Measurements from ENCODE around the gene BHMT2.

DNA sequence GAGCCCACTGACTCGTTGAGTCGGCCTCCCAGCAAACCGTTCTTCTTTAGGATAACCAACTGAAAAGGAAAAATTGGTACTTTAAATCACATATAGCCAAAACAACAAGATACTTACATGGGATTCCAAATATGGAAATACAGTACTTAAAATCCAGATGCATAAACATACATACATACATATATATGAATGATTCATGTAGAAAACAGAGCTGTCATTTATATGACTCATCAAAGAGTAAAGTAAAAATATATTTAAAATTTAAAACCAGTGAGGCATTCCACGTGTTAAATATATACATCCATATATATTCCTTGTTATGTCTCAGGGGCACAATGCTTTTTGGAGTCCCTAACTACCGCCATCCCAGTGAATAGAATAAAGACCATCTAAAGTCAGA lies 36.8 kb upstream of the BHMT2 start:
- TF ChIP-seq, protein P1, sequence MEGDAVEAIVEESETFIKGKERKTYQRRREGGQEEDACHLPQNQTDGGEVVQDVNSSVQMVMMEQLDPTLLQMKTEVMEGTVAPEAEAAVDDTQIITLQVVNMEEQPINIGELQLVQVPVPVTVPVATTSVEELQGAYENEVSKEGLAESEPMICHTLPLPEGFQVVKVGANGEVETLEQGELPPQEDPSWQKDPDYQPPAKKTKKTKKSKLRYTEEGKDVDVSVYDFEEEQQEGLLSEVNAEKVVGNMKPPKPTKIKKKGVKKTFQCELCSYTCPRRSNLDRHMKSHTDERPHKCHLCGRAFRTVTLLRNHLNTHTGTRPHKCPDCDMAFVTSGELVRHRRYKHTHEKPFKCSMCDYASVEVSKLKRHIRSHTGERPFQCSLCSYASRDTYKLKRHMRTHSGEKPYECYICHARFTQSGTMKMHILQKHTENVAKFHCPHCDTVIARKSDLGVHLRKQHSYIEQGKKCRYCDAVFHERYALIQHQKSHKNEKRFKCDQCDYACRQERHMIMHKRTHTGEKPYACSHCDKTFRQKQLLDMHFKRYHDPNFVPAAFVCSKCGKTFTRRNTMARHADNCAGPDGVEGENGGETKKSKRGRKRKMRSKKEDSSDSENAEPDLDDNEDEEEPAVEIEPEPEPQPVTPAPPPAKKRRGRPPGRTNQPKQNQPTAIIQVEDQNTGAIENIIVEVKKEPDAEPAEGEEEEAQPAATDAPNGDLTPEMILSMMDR (IDR thresholded peaks at IDR 0.05): no peak
- no peak for TF ChIP-seq POLR2A (IDR thresholded peaks at IDR 0.05)

All from esophagus squamous epithelium (tissue), 4 donors.